Measurements from ENCODE around the gene NIPSNAP2. TPM values are rescaled to one million over a fixed set of nuclear protein-coding genes. Genes with fewer than 3 reads are reported as not detected.

NIPSNAP2 gene
- total and polyA plus RNA-seq, 2 of the 13 experiments (the other 11 are each of a cell fraction or from before 2014, with no cell fraction given): 40.3 to 61.5 TPM

DNA sequence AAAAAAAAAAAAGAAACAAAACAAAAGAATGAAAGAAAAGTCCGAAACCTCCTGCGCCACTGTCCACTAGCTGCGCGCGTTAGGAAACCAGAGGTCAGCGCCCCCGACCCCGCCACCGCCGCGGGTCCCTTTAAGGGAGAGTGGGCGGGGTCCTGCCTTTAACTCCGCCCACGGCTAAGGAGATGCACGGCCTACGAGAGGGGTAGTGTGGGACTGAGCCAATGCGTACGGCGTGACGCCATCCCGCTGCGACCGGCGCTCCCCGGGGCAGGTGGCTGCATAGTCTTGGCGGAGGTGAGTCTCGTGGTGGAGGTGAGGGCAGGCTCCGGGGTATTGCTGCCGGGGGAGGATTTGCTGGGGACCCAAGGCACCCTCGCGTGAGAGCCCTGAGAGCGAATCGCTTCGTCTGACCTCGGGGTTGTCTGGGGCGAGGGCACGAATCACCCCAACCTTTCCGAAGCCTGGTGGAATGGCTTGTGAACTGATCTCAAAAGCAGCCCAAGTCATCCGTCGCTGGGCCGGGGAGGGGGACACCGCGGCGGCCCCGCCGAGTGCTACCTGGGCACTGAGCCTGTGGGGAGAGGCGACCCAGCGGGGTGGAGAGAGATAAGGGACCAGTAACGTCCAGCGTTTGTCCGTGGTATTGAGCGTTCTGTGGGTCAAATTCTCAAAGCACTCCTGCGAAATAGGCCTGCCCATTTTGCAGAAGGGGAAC, 12.6 kb upstream of the NIPSNAP2 start, which contains the start of gene MRPS17 (continued):
- TF ChIP-seq, protein P1, sequence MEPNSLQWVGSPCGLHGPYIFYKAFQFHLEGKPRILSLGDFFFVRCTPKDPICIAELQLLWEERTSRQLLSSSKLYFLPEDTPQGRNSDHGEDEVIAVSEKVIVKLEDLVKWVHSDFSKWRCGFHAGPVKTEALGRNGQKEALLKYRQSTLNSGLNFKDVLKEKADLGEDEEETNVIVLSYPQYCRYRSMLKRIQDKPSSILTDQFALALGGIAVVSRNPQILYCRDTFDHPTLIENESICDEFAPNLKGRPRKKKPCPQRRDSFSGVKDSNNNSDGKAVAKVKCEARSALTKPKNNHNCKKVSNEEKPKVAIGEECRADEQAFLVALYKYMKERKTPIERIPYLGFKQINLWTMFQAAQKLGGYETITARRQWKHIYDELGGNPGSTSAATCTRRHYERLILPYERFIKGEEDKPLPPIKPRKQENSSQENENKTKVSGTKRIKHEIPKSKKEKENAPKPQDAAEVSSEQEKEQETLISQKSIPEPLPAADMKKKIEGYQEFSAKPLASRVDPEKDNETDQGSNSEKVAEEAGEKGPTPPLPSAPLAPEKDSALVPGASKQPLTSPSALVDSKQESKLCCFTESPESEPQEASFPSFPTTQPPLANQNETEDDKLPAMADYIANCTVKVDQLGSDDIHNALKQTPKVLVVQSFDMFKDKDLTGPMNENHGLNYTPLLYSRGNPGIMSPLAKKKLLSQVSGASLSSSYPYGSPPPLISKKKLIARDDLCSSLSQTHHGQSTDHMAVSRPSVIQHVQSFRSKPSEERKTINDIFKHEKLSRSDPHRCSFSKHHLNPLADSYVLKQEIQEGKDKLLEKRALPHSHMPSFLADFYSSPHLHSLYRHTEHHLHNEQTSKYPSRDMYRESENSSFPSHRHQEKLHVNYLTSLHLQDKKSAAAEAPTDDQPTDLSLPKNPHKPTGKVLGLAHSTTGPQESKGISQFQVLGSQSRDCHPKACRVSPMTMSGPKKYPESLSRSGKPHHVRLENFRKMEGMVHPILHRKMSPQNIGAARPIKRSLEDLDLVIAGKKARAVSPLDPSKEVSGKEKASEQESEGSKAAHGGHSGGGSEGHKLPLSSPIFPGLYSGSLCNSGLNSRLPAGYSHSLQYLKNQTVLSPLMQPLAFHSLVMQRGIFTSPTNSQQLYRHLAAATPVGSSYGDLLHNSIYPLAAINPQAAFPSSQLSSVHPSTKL (CRISPR knock-in tag; IDR thresholded peaks at IDR 0.05): peak; percentile 59
- TF ChIP-seq, protein P2, sequence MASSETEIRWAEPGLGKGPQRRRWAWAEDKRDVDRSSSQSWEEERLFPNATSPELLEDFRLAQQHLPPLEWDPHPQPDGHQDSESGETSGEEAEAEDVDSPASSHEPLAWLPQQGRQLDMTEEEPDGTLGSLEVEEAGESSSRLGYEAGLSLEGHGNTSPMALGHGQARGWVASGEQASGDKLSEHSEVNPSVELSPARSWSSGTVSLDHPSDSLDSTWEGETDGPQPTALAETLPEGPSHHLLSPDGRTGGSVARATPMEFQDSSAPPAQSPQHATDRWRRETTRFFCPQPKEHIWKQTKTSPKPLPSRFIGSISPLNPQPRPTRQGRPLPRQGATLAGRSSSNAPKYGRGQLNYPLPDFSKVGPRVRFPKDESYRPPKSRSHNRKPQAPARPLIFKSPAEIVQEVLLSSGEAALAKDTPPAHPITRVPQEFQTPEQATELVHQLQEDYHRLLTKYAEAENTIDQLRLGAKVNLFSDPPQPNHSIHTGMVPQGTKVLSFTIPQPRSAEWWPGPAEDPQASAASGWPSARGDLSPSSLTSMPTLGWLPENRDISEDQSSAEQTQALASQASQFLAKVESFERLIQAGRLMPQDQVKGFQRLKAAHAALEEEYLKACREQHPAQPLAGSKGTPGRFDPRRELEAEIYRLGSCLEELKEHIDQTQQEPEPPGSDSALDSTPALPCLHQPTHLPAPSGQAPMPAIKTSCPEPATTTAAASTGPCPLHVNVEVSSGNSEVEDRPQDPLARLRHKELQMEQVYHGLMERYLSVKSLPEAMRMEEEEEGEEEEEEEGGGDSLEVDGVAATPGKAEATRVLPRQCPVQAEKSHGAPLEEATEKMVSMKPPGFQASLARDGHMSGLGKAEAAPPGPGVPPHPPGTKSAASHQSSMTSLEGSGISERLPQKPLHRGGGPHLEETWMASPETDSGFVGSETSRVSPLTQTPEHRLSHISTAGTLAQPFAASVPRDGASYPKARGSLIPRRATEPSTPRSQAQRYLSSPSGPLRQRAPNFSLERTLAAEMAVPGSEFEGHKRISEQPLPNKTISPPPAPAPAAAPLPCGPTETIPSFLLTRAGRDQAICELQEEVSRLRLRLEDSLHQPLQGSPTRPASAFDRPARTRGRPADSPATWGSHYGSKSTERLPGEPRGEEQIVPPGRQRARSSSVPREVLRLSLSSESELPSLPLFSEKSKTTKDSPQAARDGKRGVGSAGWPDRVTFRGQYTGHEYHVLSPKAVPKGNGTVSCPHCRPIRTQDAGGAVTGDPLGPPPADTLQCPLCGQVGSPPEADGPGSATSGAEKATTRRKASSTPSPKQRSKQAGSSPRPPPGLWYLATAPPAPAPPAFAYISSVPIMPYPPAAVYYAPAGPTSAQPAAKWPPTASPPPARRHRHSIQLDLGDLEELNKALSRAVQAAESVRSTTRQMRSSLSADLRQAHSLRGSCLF (CRISPR knock-in tag; IDR thresholded peaks at IDR 0.05; ENCODE audit: borderline replicate concordance): no peak
- TF ChIP-seq MAFK (conservative IDR thresholded peaks at IDR 0.05 in 1 of 2, IDR thresholded peaks at IDR 0.05 in 1 of 2; ENCODE audit: low read length in 2 of 2) (no peak), SP140L (CRISPR knock-in tag; IDR thresholded peaks at IDR 0.05; ENCODE audit: borderline replicate concordance) (no peak), RNF2 (conservative IDR thresholded peaks at IDR 0.05; ENCODE audit: low read depth) (no peak), SMARCE1 (IDR thresholded peaks at IDR 0.05; ENCODE audit: borderline replicate concordance) (no peak), ZNF605 (CRISPR knock-in tag; IDR thresholded peaks at IDR 0.05) (peak; percentile 61; the same call in 1 of the 2 replicates), ZNF788 (CRISPR knock-in tag; IDR thresholded peaks at IDR 0.05; ENCODE audit: borderline replicate concordance) (peak; percentile 87), ZNF160 (CRISPR knock-in tag; IDR thresholded peaks at IDR 0.05) (0 out of 2 replicates have a peak, but pooled peaks have one; percentile 33), CBX5 (CRISPR knock-in tag; IDR thresholded peaks at IDR 0.05; ENCODE audit: borderline replicate concordance) (peak; percentile 81; the same call in 1 of the 2 replicates), TBL1XR1 (IDR thresholded peaks at IDR 0.05; ENCODE audit: borderline replicate concordance, low read length, partially characterized antibody) (no peak), SMARCC2 (IDR thresholded peaks at IDR 0.05) (no peak), ZNF570 (CRISPR knock-in tag; IDR thresholded peaks at IDR 0.05; ENCODE audit: borderline replicate concordance) (0 out of 2 replicates have a peak, but pooled peaks have one; percentile 51), MEIS1 (CRISPR knock-in tag; IDR thresholded peaks at IDR 0.05; ENCODE audit: borderline replicate concordance) (no peak; the same call in 1 of the 2 replicates), PRMT3 (CRISPR knock-in tag; IDR thresholded peaks at IDR 0.05; ENCODE audit: borderline replicate concordance, low read depth) (0 out of 2 replicates have a peak, but pooled peaks have one; percentile 45)
- TF ChIP-seq, protein P3, sequence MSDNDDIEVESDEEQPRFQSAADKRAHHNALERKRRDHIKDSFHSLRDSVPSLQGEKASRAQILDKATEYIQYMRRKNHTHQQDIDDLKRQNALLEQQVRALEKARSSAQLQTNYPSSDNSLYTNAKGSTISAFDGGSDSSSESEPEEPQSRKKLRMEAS (IDR thresholded peaks at IDR 0.05): peak; percentile 98
- TF ChIP-seq, protein P4, sequence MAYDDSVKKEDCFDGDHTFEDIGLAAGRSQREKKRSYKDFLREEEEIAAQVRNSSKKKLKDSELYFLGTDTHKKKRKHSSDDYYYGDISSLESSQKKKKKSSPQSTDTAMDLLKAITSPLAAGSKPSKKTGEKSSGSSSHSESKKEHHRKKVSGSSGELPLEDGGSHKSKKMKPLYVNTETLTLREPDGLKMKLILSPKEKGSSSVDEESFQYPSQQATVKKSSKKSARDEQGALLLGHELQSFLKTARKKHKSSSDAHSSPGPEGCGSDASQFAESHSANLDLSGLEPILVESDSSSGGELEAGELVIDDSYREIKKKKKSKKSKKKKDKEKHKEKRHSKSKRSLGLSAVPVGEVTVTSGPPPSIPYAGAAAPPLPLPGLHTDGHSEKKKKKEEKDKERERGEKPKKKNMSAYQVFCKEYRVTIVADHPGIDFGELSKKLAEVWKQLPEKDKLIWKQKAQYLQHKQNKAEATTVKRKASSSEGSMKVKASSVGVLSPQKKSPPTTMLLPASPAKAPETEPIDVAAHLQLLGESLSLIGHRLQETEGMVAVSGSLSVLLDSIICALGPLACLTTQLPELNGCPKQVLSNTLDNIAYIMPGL (CRISPR knock-in tag; IDR thresholded peaks at IDR 0.05; ENCODE audit: borderline replicate concordance in 1 of 2, low read depth in 1 of 2): peak; percentile 83 to 87
